M059J (cell line): ENCODE data around the gene BABAM2. TPM values are rescaled to one million over a fixed set of nuclear protein-coding genes. Genes with fewer than 3 reads are reported as not detected.
A peak's percentile ranks its signal among the peaks of the same experiment; 100 is the strongest.
"Not testable (repeated sequence)": the region's sequence is repeated elsewhere in the genome, so short reads cannot be mapped to it uniquely, and the experiment has no call there.

Source experiments
- DNase-seq: peaks from one replicate; pipeline ENCODE4 v3.0.0-alpha.2; 2012; ENCODE audit warnings: low read depth
- total RNA-seq: library from RNA; depleted of rRNA; stranded (reverse); fragments of >200 nt; shearing (Covaris generic); gene quantifications from 2 replicates; pipeline ENCODE4 v1.2.3, GENCODE V29; 2014

BABAM2 gene
- total RNA-seq, 1 experiment from 2014 or later: 41.8 TPM

GRCh38 chr2:28074137-28074536, 183.6 kb downstream of the BABAM2 start:
- no peak for DNase-seq

DNA sequence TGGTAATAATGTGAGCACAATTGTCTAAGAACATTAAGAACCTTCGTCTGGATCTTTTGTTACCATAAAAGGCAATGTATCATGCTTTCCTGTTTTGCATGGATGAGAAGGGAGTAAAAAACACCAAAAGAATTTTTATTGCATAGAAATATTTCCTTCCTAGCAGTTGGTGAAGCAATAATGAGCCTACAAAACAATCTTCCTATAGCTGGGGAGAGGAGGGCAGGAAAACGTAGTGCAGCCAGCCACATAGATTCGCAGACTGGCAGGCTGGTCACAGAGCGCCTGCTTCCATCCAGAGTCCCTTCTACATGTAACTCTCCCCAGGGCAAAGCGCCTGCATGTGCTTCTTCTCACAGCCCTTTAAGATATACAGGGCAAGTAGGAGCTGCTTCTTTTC, 190.4 kb downstream of the BABAM2 start:
- peak; percentile 68 for DNase-seq

- DNase-seq: peak; percentile 56
These were observed 191.6 kb downstream of the BABAM2 start for GRCh38 chr2:28082131-28082530.

GRCh38 chr2:28083476-28083875, 192.9 kb downstream of the BABAM2 start:
- DNase-seq: no peak

GRCh38 chr2:28084564-28084963, 194.0 kb downstream of the BABAM2 start:
- peak; percentile 42 for DNase-seq

- no peak for DNase-seq
These were observed 194.7 kb downstream of the BABAM2 start for GRCh38 chr2:28085201-28085600.

GRCh38 chr2:28086611-28087010, 196.1 kb downstream of the BABAM2 start:
- no peak for DNase-seq

- DNase-seq: peak; percentile 65
These were observed 198.4 kb downstream of the BABAM2 start for GRCh38 chr2:28088970-28089369.

DNA sequence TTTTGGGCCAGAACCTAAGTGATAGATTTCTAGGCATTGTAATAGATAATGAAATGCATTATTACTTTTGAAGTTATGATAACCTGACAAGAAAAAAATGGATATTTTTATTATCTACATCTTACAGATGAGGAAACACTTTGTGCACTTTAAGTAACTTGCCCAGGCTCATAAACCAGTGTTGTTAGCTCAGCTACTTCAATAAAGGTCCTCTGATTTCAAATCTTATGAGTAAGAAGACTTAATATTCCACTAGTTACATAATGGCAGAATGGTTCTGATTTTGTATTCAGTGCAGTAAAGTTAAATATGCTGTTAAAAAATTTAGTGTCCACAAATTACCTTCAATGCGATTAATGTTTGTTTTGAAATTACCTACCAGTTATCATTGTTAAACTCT, 199.0 kb downstream of the BABAM2 start:
- no peak for DNase-seq

- no peak for DNase-seq
These were observed 202.8 kb downstream of the BABAM2 start for GRCh38 chr2:28093308-28093707.

GRCh38 chr2:28093768-28094167, 203.2 kb downstream of the BABAM2 start:
- DNase-seq: no peak

- peak; percentile 26 for DNase-seq
These were observed 204.2 kb downstream of the BABAM2 start for GRCh38 chr2:28094739-28095138.

GRCh38 chr2:28095622-28096021, 205.1 kb downstream of the BABAM2 start:
- no peak for DNase-seq

DNA sequence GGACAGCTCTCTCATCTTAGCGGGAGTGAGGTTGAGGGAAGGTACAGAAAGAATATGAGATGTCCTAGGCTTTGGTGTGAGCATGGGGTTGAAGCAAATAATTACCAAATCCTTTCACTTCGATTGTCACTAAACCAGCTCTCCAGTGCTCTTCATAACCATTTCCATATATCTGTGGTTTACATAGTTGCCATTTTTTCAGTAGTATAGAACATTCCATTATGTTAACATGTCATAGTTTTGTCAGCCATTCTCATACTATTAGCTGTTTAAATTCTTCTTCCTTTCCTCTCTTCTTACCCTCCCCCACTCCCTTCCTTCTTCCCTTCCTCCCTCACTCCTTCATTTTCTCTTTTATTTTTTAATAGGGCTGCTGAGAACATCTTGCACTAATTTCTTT, 205.9 kb downstream of the BABAM2 start:
- no peak for DNase-seq

- DNase-seq: no peak
These were observed 208.1 kb downstream of the BABAM2 start for GRCh38 chr2:28098501-28099225.

DNA sequence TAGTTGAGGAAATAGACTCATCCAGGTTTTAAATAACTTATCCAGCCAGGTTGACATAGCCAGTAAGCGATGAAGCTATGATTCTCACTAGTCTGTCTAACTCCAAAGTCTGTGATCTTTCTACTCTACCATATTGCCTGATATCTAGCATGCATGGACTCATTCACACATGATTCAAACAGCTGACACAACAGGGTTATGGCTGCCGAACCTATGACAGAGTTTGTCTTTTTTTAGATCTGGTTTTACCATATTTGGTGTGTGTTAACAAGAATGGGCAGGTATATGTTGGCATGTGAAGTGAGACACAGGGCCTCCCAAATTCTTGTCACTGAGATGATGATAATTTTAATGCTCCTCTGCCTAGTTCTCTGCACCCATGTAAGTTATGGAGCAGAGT, 210.6 kb downstream of the BABAM2 start:
- peak; percentile 32 for DNase-seq

- no peak for DNase-seq
These were observed 211.4 kb downstream of the BABAM2 start for GRCh38 chr2:28101892-28102291.

DNA sequence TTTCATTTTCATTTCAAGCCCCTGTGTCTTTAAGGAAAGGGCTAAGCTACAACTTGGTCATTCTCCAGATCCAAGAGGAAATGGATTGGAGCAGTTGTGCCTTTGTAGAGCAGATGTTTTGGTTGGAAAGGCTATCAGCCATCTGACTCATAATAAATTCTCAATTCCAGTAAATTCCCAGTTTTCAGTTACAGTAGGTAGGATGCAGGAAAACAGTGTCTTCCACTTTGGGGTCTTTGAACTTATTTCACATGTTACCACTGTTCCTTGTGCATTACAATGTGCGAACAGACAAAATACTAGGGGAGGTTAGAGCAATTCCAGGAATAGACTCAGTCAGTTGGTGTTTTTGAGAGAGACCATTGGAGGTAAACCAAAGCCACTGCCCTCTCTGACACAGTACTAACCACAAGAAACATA, 211.9 kb downstream of the BABAM2 start:
- DNase-seq: peak; percentile 74

DNA sequence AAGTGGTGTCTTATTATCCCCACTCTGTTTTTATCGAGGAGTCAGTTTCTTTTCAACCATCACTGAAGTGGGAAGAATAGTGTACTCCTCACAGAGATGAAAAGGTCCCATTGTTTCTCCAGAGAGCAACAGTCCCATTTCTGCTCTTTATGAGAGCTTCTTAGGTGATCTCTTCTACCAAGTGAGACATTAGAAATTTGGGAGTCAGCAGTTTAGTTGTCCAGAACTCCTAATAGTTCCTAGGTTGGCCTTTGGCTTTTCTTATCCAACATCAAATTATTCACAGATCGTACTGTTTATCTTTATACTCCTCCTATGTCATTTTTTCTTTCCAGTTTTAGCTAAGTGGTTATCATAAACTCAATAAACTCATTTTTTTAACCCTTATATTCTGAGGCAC, 213.1 kb downstream of the BABAM2 start:
- no peak for DNase-seq

GRCh38 chr2:28108143-28108542, 217.6 kb downstream of the BABAM2 start:
- DNase-seq: no peak

DNA sequence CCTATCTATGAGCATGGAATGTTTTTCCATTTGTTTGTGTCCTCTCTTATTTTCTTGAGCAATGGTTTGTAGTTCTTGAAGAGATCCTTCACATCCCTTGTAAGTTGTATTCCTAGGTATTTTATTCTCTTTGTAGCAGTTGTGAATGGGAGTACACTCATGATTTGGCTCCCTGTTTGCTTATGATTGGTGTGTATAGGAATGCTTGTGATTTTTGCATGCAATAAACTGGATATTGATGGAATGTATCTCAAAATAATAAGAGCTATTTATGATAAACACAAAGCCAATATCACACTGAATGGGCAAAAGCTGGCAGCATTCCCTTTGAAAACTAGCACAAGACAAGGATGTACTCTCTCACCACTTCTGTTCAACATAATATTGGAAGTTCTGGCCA, 223.2 kb downstream of the BABAM2 start:
- not testable (repeated sequence) for DNase-seq

GRCh38 chr2:28117104-28117596, 226.6 kb downstream of the BABAM2 start:
- DNase-seq: no peak

- DNase-seq: no peak
These were observed 229.1 kb downstream of the BABAM2 start for GRCh38 chr2:28119631-28120030.
